HepG2 (cell line): ENCODE measurements around the gene DSE. TPM values are rescaled to one million over a fixed set of nuclear protein-coding genes. Genes with fewer than 3 reads are reported as not detected.

Experiments used
- ADNP ChIP-seq: sonication (generic); formaldehyde crosslinking; IDR thresholded peaks from 2 replicates; pipeline ENCODE4 v1.4.0; 2020; ENCODE audit warnings: missing genetic modification reagents
- BCL6 ChIP-seq: IDR thresholded peaks from 2 replicates; pipeline ENCODE4 v1.6.1; 2016; ENCODE audit warnings: missing genetic modification reagents, missing compliant biosample characterization
- FOSL1 ChIP-seq: sonication (generic); formaldehyde crosslinking; IDR thresholded peaks from 2 replicates; pipeline ENCODE4 v1.9.0; 2021; ENCODE audit warnings: missing genetic modification reagents, borderline replicate concordance
- FOXO1 ChIP-seq: sonication (generic); formaldehyde crosslinking; IDR thresholded peaks from 2 replicates; pipeline ENCODE4 v1.4.0; 2020; ENCODE audit warnings: missing genetic modification reagents
- NFAT5 ChIP-seq: sonication (generic); formaldehyde crosslinking; IDR thresholded peaks from 2 replicates; pipeline ENCODE4 v1.4.0; 2020; ENCODE audit warnings: missing genetic modification reagents
- NKX3-1 ChIP-seq: sonication (generic); formaldehyde crosslinking; IDR thresholded peaks from 2 replicates; pipeline ENCODE4 v1.5.0; 2020; ENCODE audit warnings: missing genetic modification reagents
- PCBP1 ChIP-seq: fragments of 200-400 bp; formaldehyde crosslinking; IDR thresholded peaks from 2 replicates; pipeline ENCODE4 v1.6.1; 2017; ENCODE audit warnings: mild to moderate bottlenecking, low read depth, low read length, borderline replicate concordance
- PITX1 ChIP-seq: sonication (generic); formaldehyde crosslinking; IDR thresholded peaks from 2 replicates; pipeline ENCODE4 v1.5.1; 2020; ENCODE audit warnings: mild to moderate bottlenecking, missing genetic modification reagents
- SOX13 ChIP-seq, 3 experiments: fragments of 450-650 bp in 1 of 3; sonication (generic) in 1 of 3; formaldehyde crosslinking in 1 of 3; IDR thresholded peaks in 2 of 3; conservative IDR thresholded peaks in 1 of 3; 2 replicates each; pipeline versions ENCODE4 v1.5.0 to v1.6.1; 2016 to 2020; ENCODE audit warnings: antibody characterized with exemption in 1 of 3, mild to moderate bottlenecking in 1 of 3, missing compliant biosample characterization in 1 of 3, missing genetic modification reagents in 1 of 3, moderate library complexity in 1 of 3
- ZNF121 ChIP-seq: sonication (generic); formaldehyde crosslinking; IDR thresholded peaks from 2 replicates; pipeline ENCODE4 v1.5.0; 2020; ENCODE audit warnings: mild to moderate bottlenecking, missing genetic modification reagents
- ZNF280B ChIP-seq: sonication (generic); formaldehyde crosslinking; IDR thresholded peaks from 2 replicates; pipeline ENCODE4 v1.5.0; 2020; ENCODE audit warnings: missing genetic modification reagents, mild to moderate bottlenecking, borderline replicate concordance
- ZNF484 ChIP-seq: sonication (generic); formaldehyde crosslinking; IDR thresholded peaks from 2 replicates; pipeline ENCODE4 v1.5.1; 2020; ENCODE audit warnings: mild to moderate bottlenecking, low read depth, missing genetic modification reagents, borderline replicate concordance
- ZNF766 ChIP-seq: sonication (generic); formaldehyde crosslinking; IDR thresholded peaks from 2 replicates; pipeline ENCODE4 v1.5.0; 2020; ENCODE audit warnings: missing genetic modification reagents, borderline replicate concordance
- ZNF782 ChIP-seq: sonication (generic); formaldehyde crosslinking; IDR thresholded peaks from 2 replicates; pipeline ENCODE4 v1.4.0; 2020; ENCODE audit warnings: missing genetic modification reagents, mild to moderate bottlenecking, borderline replicate concordance
- polyA plus RNA-seq, 8 experiments: library from polyadenylated mRNA; depleted of rRNA in 3 of 8; stranded (reverse) in 7 of 8; unstranded in 1 of 8; fragments of >200 nt; fragmentation: Illumina TruSeq in 4 of 8; extraction: Trizol in 4 of 8; gene quantifications; 2 replicates each; pipeline versions ENCODE4 v1.2.1 to v1.2.3, GENCODE V29; 2011 to 2016; ENCODE audit warnings: low read depth in 4 of 8, missing spikeins in 1 of 8, mixed read lengths in 1 of 8; ENCODE audit not compliant: insufficient read depth in 1 of 8
- total RNA-seq, 5 experiments: library from RNA; depleted of rRNA; stranded (reverse); fragments of >200 nt; fragmentation: Illumina TruSeq; extraction: Trizol; gene quantifications; 2 replicates each; pipeline ENCODE4 v1.2.3, GENCODE V29; 2016; ENCODE audit warnings: low read depth in 1 of 5
- TF ChIP-seq, protein P1 (sequence below): sonication (generic); formaldehyde crosslinking; conservative IDR thresholded peaks from 2 replicates; pipeline ENCODE4 v1.4.0; 2020; ENCODE audit warnings: missing genetic modification reagents
- TF ChIP-seq, protein P2 (sequence below): sonication (generic); formaldehyde crosslinking; IDR thresholded peaks from 2 replicates; pipeline ENCODE4 v1.8.1; 2023; ENCODE audit warnings: mild to moderate bottlenecking, missing genetic modification reagents

The DSE gene
- total and polyA plus RNA-seq, 2 of the 13 experiments (the other 11 are each of a cell fraction or from before 2014, with no cell fraction given): 2.6 to 4.6 TPM

DNA sequence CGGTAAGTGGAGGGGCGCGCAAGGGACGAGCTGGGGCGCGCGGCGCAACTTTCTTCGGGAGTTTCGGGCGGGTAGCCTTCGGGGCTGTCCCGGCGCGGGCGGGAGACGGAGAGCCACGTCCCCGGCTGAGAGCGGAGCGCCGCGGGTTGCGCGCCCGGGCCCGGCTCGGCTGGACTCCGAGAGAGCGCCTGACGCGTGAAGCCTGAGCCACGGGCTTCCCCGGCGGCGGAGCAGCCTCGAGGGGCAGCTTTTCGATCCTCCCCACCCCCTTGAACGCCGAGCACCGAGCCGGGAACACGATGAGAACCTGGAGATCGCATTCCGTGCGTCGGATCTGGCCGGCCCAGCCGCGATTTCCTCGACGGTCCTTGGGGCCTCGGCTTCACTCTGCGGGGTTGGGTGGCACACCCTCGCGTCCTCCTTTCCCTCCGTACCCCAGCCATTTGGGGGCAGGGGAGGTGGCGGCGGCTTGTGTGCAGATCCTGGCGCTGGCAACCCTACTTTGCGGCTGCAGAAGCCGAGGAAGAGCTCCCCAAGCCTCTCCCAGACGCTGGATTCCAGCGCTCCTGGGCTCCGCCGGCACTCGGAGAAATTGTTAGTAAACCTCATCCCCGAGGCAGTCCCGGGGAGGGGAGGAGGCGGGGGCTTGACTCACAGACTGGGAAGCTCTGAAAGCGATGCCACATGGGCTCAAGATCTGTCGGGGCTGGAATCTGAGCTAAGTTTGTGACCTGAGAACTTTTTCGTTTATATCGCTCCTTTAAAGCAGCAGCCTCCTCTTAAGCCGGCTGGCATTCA is 572 bp downstream of the DSE start (continued):
- TF ChIP-seq, protein P1, sequence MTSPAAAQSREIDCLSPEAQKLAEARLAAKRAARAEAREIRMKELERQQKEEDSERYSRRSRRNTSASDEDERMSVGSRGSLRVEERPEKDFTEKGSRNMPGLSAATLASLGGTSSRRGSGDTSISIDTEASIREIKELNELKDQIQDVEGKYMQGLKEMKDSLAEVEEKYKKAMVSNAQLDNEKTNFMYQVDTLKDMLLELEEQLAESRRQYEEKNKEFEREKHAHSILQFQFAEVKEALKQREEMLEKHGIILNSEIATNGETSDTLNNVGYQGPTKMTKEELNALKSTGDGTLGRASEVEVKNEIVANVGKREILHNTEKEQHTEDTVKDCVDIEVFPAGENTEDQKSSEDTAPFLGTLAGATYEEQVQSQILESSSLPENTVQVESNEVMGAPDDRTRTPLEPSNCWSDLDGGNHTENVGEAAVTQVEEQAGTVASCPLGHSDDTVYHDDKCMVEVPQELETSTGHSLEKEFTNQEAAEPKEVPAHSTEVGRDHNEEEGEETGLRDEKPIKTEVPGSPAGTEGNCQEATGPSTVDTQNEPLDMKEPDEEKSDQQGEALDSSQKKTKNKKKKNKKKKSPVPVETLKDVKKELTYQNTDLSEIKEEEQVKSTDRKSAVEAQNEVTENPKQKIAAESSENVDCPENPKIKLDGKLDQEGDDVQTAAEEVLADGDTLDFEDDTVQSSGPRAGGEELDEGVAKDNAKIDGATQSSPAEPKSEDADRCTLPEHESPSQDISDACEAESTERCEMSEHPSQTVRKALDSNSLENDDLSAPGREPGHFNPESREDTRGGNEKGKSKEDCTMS: no peak
- TF ChIP-seq ZNF121 (CRISPR knock-in tag) (no peak), SOX13 (IDR thresholded peaks at IDR 0.05) (no peak), SOX13 (CRISPR knock-in tag; conservative IDR thresholded peaks at IDR 0.05 in 1 of 2, IDR thresholded peaks at IDR 0.05 in 1 of 2) (no peak), BCL6 (CRISPR knock-in tag) (0 out of 2 replicates have a peak, but pooled peaks have one; percentile 26), ZNF484 (CRISPR knock-in tag) (no peak), NKX3-1 (CRISPR knock-in tag) (0 out of 2 replicates have a peak, but pooled peaks have one; percentile 25), ADNP (CRISPR knock-in tag) (no peak), PCBP1 (0 out of 2 replicates have a peak, but pooled peaks have one; percentile 38), FOSL1 (CRISPR knock-in tag) (peak; percentile 3; the same call in 1 of the 2 replicates), ZNF782 (CRISPR knock-in tag) (0 out of 2 replicates have a peak, but pooled peaks have one; percentile 45), ZNF766 (0 out of 2 replicates have a peak, but pooled peaks have one; percentile 64), ZNF280B (CRISPR knock-in tag) (0 out of 2 replicates have a peak, but pooled peaks have one; percentile 34), NFAT5 (CRISPR knock-in tag) (0 out of 2 replicates have a peak, but pooled peaks have one; percentile 14), FOXO1 (CRISPR knock-in tag) (no peak), PITX1 (0 out of 2 replicates have a peak, but pooled peaks have one; percentile 27)
- TF ChIP-seq, protein P2, sequence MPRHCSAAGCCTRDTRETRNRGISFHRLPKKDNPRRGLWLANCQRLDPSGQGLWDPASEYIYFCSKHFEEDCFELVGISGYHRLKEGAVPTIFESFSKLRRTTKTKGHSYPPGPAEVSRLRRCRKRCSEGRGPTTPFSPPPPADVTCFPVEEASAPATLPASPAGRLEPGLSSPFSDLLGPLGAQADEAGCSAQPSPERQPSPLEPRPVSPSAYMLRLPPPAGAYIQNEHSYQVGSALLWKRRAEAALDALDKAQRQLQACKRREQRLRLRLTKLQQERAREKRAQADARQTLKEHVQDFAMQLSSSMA (CRISPR knock-in tag): no peak
